ENCODE measurements around the gene GANC.

DNA sequence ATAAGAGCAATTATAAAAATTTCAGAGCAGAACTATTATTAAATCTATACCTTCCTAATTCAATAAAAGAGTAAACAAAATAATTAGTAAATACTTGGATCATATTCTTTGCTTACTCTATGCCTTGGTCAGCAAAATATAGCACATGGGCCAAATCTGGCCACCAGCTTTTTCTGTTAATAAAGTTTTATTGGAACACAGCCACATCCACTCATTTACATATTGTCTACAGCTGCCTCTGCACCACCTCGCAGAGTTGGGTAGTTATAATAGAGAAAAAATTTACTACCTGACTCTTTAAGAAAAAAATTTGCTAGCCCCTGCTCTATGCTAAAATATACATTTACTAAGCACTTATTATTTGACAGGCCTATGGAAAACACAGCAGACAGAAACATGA, 32.2 kb upstream of the GANC start:
- TF ChIP-seq, protein P1, sequence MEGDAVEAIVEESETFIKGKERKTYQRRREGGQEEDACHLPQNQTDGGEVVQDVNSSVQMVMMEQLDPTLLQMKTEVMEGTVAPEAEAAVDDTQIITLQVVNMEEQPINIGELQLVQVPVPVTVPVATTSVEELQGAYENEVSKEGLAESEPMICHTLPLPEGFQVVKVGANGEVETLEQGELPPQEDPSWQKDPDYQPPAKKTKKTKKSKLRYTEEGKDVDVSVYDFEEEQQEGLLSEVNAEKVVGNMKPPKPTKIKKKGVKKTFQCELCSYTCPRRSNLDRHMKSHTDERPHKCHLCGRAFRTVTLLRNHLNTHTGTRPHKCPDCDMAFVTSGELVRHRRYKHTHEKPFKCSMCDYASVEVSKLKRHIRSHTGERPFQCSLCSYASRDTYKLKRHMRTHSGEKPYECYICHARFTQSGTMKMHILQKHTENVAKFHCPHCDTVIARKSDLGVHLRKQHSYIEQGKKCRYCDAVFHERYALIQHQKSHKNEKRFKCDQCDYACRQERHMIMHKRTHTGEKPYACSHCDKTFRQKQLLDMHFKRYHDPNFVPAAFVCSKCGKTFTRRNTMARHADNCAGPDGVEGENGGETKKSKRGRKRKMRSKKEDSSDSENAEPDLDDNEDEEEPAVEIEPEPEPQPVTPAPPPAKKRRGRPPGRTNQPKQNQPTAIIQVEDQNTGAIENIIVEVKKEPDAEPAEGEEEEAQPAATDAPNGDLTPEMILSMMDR (IDR thresholded peaks at IDR 0.05), result no peak
- TF ChIP-seq POLR2A (IDR thresholded peaks at IDR 0.05), result no peak
